Stimulated activated CD4-positive, alpha-beta T cell treated with anti-CD3 and anti-CD28 coated beads, Interleukin-4, amount 100 ng/mL, for 48 hours (primary cell): ENCODE data around the gene CDCP1.

Experiments used
- DNase-seq, 2 donors: peaks; one replicate each; pipeline ENCODE4 v3.0.0-alpha.2; 2020; ENCODE audit warnings: low read depth in 2 of 2

CDCP1 gene

DNA sequence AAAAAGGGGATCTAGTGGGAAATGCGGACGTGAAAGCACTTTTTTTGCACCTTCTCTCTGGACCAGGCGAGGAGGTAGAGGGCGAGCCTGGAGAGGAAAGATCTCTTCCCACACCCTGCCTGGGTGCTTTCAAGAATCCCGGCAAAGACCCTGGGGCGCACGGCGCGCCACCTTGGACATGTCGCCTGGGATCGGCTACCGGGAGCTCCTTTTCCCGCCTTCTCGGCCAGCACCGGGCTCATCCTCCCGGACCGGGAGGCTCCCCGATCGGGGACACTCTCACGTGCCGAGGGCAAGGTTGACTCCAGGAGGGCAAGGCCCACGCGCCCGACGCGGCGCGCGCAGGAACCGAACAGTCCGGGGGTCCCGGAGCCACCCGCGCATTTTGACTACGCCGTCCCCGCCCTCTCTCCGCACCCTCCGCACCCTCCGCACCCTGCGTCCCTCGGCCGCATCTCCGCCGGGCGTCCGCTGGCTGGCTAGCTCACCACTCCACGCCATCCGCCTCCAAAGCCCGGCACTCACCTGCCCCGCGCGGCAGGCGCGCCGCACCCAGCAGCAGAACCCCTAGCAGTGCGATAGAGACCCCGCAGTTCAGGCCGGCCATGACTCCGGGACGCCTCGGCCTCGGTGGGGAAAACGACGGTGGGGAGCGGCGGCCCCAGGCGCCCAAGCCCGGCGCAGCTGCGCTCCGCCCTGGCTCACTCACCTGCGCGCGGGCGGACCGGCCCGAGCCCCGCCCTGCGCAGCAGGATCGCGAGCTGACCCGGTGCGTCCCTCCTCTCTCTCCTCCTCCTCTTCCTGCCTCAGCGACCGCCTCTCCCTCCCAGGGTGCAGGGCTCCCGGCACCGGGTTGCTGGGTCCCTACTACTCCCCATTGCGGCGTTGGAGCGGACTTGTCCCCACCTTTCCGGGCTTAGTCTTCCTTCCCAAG, at the start of gene CDCP1:
CDCP1 (minus strand) TSS at position 698 of the 934 bp plus-strand sequence; CDS start at position 607, 91 bp downstream.
- DNase-seq = no peak

GRCh38 chr3:45194791-45195190, 48.6 kb upstream of the CDCP1 start:
- no peak for DNase-seq

DNA sequence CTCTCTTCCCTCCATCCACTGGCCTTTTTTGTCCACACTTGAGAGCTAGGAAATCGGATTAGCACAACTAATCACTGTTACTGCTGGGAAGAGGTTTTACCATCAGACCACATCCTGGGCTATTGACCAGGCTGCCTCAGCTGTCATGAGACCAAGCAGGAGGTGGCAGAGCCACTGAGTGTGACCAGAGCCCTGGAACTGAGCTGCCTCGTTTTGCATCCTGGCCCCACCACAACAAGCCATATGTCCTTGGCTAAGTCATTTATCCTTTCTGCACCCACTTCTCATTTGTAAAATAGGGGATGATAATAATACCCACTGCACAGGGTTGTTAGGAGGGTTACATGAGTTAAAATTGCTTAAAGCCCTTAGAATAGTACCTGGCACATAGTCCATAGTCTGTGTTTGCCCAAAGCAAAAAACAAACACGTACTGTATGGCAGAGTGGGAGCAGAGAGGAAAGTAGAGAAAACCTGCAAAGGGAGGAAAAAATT, 45.8 kb upstream of the CDCP1 start:
- no peak for DNase-seq

DNA sequence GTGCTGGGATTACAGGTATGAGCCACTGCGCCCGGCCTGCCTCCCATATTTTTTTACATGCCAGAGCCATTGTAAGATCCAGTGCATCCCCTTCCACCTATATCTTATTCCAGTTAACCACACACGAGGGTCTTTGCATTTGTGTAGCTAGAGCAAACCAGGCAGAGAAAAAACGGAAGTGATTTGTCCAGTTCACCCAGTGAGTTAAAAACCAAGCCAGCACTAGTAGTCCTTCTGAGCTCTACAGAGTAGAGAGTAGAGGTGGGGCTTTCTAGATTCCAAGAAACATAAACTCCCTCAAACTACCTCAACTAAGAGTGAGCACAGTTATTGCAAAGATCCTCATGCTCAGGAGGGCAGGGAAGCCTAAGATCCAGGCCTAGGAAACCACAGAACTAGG, 45.2 kb upstream of the CDCP1 start:
- no peak for DNase-seq

- DNase-seq = no peak
Measured at GRCh38 chr3:45188719-45189659, 42.8 kb upstream of the CDCP1 start.

- no peak for DNase-seq
Measured at GRCh38 chr3:45187694-45188141, 41.5 kb upstream of the CDCP1 start.

DNA sequence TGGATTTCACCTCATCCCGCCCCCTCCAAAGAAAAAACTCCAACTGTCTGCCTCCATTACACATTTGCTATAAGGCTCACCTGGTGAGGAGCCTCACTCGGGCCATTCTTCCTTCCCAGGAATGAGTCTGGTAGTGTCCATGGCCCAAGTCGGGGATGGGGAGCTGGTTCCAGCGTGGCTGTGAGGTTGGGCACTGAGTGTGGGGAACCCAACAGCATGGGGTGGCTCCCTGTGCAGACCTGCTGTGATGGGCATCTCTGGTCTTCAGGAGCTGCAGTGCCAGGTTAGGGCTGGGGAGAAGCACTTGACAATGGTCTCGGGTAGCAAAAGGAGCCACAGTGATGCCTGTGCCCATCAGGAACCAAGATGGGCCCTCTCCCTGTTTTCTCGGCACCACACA, 40.7 kb upstream of the CDCP1 start:
- DNase-seq = no peak

GRCh38 chr3:45185461-45185860, 39.3 kb upstream of the CDCP1 start:
- DNase-seq = no peak

DNA sequence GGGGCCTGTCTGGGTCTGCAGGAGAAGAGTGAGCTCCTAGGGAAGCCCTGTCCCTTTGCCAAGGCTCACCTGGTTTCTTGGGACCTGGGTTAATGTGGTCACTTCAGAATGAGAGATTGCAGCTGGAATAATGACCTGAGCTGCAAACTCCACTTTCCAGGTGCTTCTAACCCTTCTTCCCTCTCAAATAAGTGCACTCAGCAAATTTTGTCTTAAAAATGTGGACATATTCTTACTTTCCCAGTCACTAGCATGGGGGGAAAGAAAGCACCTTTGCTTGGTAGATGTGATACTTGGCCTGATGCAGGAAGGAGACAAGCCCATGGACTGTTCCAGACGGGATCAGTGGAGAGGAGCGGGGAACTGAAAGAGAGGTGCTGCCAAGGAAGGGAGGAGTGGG, 38.9 kb upstream of the CDCP1 start:
- no peak for DNase-seq

DNA sequence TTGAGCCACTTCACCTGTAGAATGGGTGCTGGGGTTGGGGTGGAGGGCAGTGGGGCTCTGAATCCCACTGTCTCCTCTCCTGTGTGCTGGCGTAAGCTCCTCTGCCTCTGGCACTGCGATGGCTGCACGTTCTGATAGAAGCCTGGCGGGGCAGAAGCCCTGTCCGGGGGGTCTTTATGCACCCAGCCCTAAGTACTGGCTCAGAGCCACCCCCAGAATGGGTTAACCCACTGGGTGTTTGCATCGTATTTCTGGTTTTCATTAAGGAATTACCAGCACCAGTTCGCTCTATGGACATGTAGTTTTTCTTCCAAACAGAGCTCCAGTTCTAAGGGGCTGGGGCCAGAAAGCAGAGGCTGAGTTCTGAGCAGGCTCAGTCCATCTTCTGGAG, 37.7 kb upstream of the CDCP1 start:
- no peak for DNase-seq

DNA sequence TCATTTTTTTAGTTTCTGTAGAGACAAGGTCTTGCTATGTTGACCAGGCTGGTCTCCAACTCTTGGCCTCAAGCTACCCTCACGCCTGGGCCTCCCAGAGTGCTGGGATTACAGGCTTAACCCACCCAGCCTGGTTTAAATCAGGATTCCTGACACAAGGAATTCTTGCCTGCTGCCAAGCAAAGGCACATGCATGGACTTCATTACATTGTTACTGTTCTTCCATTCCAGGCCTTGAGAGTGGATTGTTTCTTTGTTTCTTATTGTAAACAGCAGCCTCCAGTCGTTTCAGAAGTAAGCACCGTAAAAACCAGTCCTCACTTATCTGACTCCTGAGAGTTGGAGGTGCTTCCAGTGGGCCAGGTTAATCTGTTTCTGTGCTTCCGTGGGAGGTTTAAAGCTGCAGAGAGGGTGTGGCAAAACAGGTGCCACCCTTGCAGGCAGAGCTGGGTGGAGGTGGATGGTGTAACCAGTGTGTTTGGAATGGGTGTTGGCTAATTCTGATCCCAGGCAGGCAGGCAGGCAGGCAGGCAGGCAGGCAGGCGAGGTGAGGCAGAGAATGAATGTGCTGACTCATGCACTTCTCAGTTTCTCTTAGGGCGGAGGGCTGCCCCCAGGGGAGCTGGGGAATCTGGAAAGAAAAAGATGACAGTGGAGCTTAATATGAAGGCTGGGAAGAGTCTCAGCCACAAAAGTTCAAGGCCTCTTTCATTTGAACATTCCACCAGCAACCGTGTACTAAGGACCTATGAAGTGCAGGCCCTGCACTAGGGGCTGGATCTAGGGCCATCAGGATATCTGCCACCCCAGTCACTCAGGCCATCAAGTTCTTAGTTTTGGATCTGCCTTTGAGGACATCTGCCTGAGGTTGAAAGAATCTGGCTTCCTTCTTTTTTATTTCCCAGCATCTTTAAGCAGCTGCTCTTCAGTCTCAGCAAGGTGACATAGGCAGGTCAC, 37.0 kb upstream of the CDCP1 start:
- no peak for DNase-seq

DNA sequence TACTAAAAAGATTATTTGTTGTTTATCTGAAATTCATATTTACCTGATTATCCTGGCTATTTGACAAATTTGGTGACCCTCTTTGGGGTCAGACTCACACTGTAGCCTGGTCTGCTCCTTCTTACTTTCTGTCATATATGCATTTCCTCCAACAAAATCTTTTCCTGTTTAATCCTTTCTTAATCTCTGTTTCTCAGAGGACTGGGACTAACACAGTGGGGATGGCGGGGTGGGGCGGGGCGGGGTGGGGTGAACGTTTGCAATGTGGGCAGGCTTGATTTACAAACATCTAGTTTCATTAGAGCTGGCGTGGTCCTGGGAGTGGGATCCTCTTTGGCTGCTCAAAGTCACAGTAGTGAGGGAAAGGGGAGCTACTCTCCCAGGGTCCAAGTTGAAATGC, 35.3 kb upstream of the CDCP1 start:
- DNase-seq = no peak

- DNase-seq = no peak
Measured at GRCh38 chr3:45180899-45181298, 34.7 kb upstream of the CDCP1 start.

GRCh38 chr3:45180051-45180450, 33.9 kb upstream of the CDCP1 start:
- DNase-seq = no peak

- DNase-seq = no peak
Measured at GRCh38 chr3:45179163-45179562, 33.0 kb upstream of the CDCP1 start.

- DNase-seq = no peak
Measured at GRCh38 chr3:45178183-45179023, 32.2 kb upstream of the CDCP1 start.

- no peak for DNase-seq
Measured at GRCh38 chr3:45176912-45177311, 30.7 kb upstream of the CDCP1 start.

GRCh38 chr3:45174234-45174633, 28.1 kb upstream of the CDCP1 start:
- DNase-seq = no peak

- DNase-seq = no peak
Measured at GRCh38 chr3:45173776-45174175, 27.6 kb upstream of the CDCP1 start.

GRCh38 chr3:45171283-45171682, 25.1 kb upstream of the CDCP1 start:
- no peak for DNase-seq
